NCI-H510A (cell line): ENCODE data around the gene EMX1.
A peak's percentile ranks its signal among the peaks of the same experiment; 100 is the strongest.

ENCODE experiments used
- DNase-seq: peaks from one replicate; lab custom pipeline; 2025; lab: John Stamatoyannopoulos, UW

EMX1 gene

DNA sequence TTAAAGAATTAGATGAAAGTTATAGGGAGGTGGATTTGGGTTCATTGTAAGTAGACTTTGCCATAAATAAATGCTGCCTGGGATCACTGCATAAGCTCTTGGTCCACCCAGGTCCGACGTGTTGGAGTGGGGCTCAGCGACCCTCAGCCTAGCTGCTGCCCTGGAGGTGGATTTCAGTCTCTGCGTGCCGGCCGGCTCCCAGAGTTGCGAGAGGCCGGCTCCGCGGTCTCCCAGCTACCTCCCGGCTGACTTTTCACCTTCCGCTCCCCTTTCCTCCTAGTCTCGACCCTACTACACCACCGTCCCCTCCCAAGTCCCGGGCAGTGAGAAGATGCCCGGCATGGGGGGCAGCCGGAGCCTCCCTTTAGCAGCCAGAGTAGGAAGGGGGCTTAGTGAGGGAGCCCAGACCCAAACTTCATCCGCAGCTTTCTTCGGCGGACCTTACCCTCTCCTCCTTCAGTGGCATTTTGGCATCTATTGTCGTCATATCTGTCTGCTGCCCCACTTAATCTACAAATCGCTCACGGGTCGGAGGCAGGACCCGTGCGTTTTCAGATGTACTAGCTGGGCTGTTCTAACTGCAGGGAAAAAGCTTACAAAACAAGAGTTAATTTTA lies 8.1 kb downstream of the EMX1 start:
- DNase-seq = no peak

GRCh38 chr2:72926368-72926767 lies 9.0 kb downstream of the EMX1 start:
- DNase-seq = no peak

DNA sequence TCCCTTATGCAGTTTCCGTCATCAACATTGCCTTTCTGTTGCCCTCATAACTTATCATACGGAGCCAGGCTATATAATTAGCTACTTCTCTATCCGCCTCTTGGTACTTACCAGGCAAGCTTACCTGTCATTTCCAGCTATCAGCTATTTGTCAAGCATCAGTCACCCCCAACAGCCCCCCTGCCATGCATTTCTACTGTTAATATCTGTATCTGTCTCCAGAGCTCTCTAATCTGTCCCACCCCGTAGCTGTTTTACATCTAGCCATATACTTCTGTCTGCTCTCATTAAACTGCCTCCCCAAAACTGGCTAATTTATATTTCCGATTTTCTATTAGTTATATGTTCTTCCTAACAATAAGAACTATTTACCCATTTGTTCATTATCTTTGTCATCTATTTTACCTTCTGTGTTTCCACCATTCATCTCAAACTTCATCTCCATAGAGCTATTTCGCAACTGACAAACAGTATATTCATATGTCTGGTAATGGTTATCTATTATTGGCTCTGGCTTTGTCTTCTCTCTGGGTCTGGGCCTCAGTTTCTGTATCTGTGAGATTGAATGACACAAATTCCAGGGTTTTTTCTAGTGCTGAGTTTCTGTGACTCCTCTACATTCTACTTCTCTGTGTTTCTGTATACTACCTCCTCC lies 9.6 kb downstream of the EMX1 start:
- DNase-seq = no peak

DNA sequence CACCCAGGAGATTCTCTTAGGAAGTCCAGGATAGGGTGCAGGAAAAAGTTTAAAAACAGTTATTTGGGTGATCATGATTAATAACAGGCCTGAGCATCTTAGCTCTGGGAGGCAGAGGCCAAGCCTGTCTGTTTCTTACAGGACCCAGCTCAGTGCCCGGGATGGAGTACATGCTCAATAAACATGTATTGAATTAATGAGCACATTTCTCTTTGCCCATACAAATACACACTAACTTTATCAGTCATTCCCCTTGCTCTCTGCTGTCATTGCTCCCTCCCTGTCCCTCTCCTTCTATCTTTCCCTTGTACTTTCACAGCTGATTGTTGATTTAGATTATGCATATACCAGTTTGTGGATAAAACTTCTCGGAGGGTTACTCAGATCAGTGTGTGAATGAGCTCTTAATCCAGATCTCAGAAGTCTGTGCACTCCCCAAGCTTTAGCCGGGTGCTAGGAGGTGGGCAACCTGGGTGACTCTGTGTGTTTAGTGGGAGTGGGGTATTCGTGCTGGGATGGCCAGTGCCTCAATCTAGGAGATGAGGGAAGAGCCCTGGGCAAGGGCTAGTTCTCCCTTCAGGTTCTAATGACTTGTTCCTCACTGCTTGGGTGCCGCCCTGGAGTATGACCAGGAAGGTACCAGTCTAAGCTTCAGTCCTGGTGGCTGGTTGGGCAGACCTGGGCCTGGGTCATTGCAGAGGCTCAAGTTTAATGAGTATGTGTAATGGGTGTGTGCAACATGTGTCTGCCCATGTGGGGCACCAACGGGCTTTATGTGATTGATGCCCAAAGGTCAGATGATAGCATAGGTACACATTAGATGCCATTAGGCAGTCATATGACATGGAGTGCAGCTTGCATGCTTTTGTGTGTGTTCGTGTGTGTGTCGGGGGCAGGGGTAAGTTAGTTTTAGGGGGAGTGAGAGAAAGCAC lies 10.6 kb downstream of the EMX1 start:
- no peak for DNase-seq

GRCh38 chr2:72929010-72929409 lies 11.7 kb downstream of the EMX1 start:
- no peak for DNase-seq

DNA sequence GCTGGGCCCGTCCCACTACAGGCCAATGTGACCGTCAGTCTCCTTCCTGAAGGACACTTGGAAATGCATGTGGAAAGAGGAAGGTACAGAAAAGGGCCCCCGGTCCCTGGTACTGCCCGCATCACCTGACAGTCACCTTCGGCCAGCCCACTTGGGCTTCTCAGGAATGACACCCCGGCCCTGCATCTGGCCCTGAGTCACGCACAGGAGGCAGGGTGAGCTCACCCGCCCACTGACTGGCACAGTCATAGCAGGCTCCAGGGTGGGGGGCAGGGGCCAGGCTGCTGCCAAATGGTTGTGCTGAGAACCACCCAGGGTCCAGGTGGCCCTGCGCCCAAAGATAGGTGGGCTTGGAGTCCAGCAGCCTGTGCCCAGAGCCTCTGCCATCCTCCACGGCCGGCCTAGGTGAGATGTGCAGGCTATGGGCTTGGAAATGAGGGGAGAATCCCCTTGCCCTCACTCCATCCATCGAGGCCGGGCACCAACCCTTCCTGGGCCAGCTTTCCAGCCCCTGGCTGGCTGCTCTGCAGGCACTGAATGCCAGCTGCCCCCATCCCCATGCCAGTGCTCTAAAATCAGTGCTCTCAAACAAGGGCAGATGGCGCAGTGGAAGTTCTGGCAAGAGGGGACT lies 14.1 kb downstream of the EMX1 start:
- no peak for DNase-seq

GRCh38 chr2:72932045-72932740 lies 14.9 kb downstream of the EMX1 start:
- DNase-seq = no peak

GRCh38 chr2:72932805-72933204 lies 15.5 kb downstream of the EMX1 start:
- no peak for DNase-seq

- DNase-seq = no peak
Observed at GRCh38 chr2:72933207-72933606, 15.9 kb downstream of the EMX1 start.

DNA sequence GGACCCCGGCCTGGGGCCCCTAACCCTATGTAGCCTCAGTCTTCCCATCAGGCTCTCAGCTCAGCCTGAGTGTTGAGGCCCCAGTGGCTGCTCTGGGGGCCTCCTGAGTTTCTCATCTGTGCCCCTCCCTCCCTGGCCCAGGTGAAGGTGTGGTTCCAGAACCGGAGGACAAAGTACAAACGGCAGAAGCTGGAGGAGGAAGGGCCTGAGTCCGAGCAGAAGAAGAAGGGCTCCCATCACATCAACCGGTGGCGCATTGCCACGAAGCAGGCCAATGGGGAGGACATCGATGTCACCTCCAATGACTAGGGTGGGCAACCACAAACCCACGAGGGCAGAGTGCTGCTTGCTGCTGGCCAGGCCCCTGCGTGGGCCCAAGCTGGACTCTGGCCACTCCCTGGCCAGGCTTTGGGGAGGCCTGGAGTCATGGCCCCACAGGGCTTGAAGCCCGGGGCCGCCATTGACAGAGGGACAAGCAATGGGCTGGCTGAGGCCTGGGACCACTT lies 16.4 kb downstream of the EMX1 start:
- no peak for DNase-seq

GRCh38 chr2:72934683-72935610 lies 17.6 kb downstream of the EMX1 start:
- DNase-seq = no peak

DNA sequence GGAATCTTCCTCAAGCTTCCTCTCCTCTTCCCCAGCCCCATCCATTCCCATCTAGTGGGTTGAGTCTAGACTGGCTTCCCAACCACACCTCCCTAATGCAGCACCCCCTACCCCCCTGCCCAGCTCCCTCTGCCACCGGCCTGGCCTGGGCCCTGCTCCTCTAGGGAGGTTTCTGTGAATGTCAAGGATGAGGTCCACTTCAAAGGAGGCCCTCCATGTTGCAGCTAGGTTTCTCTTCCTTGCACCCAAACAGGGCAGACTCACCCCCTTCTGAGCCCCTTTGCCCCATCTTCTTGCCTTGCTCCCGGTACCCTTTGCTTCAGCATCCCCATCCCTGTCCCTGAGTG lies 18.3 kb downstream of the EMX1 start:
- no peak for DNase-seq

DNA sequence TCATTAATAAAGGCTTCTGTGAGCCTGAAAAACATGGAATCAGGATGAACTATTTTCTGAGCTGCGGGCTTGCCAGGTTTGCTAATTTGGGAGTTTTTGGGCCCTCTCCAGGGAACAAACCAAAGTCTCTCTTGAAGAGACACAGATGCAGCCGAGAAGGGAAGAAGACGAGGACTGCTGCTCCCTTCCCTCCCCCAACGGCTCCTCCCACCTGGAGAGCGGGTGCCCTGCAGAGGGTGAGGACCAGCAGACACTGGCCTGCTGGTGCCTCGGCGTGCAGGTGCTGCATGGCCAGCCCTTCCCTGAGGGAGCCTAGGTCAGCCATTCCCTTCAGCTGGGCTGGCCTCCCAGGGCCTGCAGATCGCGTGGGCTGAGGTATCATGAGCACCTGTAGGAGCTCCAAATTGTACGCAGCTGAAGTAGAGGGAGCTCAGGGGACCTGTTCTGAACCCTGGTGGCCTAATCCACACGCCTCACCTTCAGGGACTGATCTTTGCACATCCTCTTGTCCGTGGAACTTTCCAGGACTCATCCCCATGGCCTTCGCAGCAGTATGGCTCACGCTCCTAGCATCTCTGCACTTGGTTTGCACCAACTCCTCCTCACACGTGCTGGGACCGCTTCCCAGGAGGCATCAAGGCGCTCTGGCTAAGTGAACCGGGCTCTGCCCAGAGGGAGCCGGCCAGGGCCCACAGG lies 19.5 kb downstream of the EMX1 start:
- DNase-seq = no peak

GRCh38 chr2:72937356-72937669 lies 20.0 kb downstream of the EMX1 start:
- DNase-seq = peak; percentile 43

DNA sequence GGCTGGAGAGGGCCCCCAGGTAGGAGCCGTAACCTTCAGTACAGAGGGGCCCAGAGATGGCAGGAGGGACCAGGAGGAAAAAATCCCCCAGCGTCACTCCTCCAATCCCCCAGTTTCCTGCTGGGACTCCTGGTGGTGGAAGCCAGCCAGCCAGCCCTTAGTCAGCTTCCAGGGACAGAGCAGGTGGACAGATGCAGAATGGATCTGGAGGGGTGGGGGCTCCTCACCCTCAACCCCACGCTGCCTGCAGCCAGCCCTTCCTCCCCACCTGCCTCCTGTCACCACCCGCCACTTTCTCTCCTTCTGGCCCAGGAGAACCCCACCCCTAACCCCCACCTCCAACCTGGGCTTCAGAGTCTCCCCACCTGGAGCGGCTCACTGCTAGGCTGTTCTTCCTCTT lies 21.1 kb downstream of the EMX1 start:
- no peak for DNase-seq

DNA sequence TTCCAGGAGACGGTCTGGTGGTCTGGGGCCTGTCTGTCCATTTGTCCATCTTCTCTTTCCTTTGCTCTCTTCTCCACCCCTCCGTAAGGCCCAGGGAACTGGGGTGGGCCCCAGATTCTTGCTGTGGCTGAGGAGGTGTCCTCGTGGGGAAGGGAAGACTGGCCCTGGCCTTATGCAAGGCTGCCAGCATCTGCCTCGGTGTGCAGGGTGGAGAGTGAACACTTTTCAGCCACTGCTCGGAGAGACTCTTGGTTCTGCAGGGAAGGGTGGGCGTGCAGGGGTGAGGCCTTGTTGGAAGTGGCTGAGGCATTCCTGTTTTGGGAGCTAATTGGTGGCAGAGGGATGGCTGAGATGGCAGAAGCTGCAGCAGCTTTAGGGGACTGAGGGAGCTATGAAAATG lies 23.0 kb downstream of the EMX1 start:
- no peak for DNase-seq

- no peak for DNase-seq
Observed at GRCh38 chr2:72940786-72941185, 23.5 kb downstream of the EMX1 start.

DNA sequence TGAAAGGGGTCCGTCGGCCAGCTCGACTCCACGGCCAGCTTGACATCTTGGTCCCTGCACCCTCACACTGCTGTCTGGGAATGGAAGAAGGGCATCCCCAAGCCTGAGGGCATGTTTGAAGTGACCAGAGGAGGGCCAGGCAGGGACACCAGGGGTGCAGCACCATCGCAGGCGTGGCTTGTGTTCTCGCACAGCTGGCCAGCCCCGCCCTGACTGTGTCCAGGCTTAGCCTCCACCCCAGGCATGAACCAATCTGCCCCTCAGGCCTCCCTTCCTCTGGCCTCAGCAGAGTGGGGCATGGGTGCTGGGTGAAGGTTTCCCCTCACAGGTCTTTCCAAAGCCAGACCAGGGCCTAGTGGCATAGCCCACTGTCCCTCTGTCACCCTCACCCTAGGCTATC lies 25.0 kb downstream of the EMX1 start:
- no peak for DNase-seq

GRCh38 chr2:72942881-72943418 lies 25.6 kb downstream of the EMX1 start:
- DNase-seq = no peak
